Erythroblast (primary cell): Measurements from ENCODE around the gene HHIP.

Experiments
- GATA1 ChIP-seq: IDR thresholded peaks from 2 replicates; pipeline ENCODE4 v1.6.1; 2011; ENCODE audit warnings: low read depth, mild to moderate bottlenecking, control low read depth, low read length, moderate library complexity
- POLR2A ChIP-seq: IDR thresholded peaks from 2 replicates; pipeline ENCODE4 v1.6.1; 2011; ENCODE audit warnings: mild to moderate bottlenecking, low read length

- TF ChIP-seq POLR2A (no peak), GATA1 (no peak)
Observed at GRCh38 chr4:144666539-144667175, 20.7 kb downstream of the HHIP start.
